ENCODE data around the gene PDZRN4. TPM values are rescaled to one million over a fixed set of nuclear protein-coding genes. Genes with fewer than 3 reads are reported as not detected.

PDZRN4 gene
- total RNA-seq, 1 experiment from 2014 or later, result not detected

- H3K4me1 Mint-ChIP-seq (ENCODE audit: low read depth, unreplicated experiment), result no peaks in the 10 kb centered on the region
- no TSS peak for BruUV-seq (replicated peaks)
- DNase-seq, result no peak
- no peaks in the 10 kb centered on the region for H3K36me3 Mint-ChIP-seq (ENCODE audit: insufficient read depth, unreplicated experiment)
- H3K27me3 Mint-ChIP-seq (ENCODE audit: unreplicated experiment), result no peaks in the 10 kb centered on the region
- intact Hi-C loops (cut with micrococcal nuclease; ENCODE audit: unreplicated experiment), result no loop called here
- no peak overlapping the region for H3K4me3 Mint-ChIP-seq (ENCODE audit: low read depth, unreplicated experiment)
- no peak for TF ChIP-seq CTCF (IDR thresholded peaks at IDR 0.05; ENCODE audit: unreplicated experiment)
- CTCF ChIA-PET, result no interaction called here
- H3K27ac Mint-ChIP-seq (ENCODE audit: unreplicated experiment), result no peak overlapping the region
- no peaks in the 10 kb centered on the region for H3K9me3 Mint-ChIP-seq (ENCODE audit: low read depth, unreplicated experiment)
Observed at GRCh38 chr12:41552588-41552987, 364.5 kb downstream of the PDZRN4 start.

- intact Hi-C loops (cut with micrococcal nuclease; ENCODE audit: unreplicated experiment), result no loop called here
- H3K36me3 Mint-ChIP-seq (ENCODE audit: insufficient read depth, unreplicated experiment), result no peaks in the 10 kb centered on the region
- TF ChIP-seq CTCF (IDR thresholded peaks at IDR 0.05; ENCODE audit: unreplicated experiment), result no peak
- no peak for DNase-seq
- peaks cover 3% of the 10 kb centered on the region for H3K9me3 Mint-ChIP-seq (ENCODE audit: low read depth, unreplicated experiment)
- H3K27ac Mint-ChIP-seq (ENCODE audit: unreplicated experiment), result no peak overlapping the region
- no peaks in the 10 kb centered on the region for H3K4me1 Mint-ChIP-seq (ENCODE audit: low read depth, unreplicated experiment)
- CTCF ChIA-PET, result no interaction called here
- no peaks in the 10 kb centered on the region for H3K27me3 Mint-ChIP-seq (ENCODE audit: unreplicated experiment)
- BruUV-seq (replicated peaks), result no TSS peak
- H3K4me3 Mint-ChIP-seq (ENCODE audit: low read depth, unreplicated experiment), result no peak overlapping the region
Observed at GRCh38 chr12:41556176-41556575, 368.1 kb downstream of the PDZRN4 start.

GRCh38 chr12:41557344-41557743 lies 369.2 kb downstream of the PDZRN4 start:
- TF ChIP-seq CTCF (IDR thresholded peaks at IDR 0.05; ENCODE audit: unreplicated experiment), result no peak
- H3K9me3 Mint-ChIP-seq (ENCODE audit: low read depth, unreplicated experiment), result peaks cover 3% of the 10 kb centered on the region
- no TSS peak for BruUV-seq (replicated peaks)
- no peaks in the 10 kb centered on the region for H3K4me1 Mint-ChIP-seq (ENCODE audit: low read depth, unreplicated experiment)
- no peaks in the 10 kb centered on the region for H3K36me3 Mint-ChIP-seq (ENCODE audit: insufficient read depth, unreplicated experiment)
- H3K27me3 Mint-ChIP-seq (ENCODE audit: unreplicated experiment), result no peaks in the 10 kb centered on the region
- CTCF ChIA-PET, result no interaction called here
- no peak overlapping the region for H3K4me3 Mint-ChIP-seq (ENCODE audit: low read depth, unreplicated experiment)
- DNase-seq, result no peak
- no peak overlapping the region for H3K27ac Mint-ChIP-seq (ENCODE audit: unreplicated experiment)
- intact Hi-C loops (cut with micrococcal nuclease; ENCODE audit: unreplicated experiment), result no loop called here

GRCh38 chr12:41558671-41559070 lies 370.6 kb downstream of the PDZRN4 start:
- Mint-ChIP-seq H3K36me3 (ENCODE audit: insufficient read depth, unreplicated experiment) (no peaks in the 10 kb centered on the region), H3K4me1 (ENCODE audit: low read depth, unreplicated experiment) (no peaks in the 10 kb centered on the region), H3K27ac (ENCODE audit: unreplicated experiment) (no peak overlapping the region), H3K4me3 (ENCODE audit: low read depth, unreplicated experiment) (no peak overlapping the region), H3K27me3 (ENCODE audit: unreplicated experiment) (no peaks in the 10 kb centered on the region), H3K9me3 (ENCODE audit: low read depth, unreplicated experiment) (peaks cover 3% of the 10 kb centered on the region)
- intact Hi-C loops (cut with micrococcal nuclease; ENCODE audit: unreplicated experiment), result no loop called here
- no peak for TF ChIP-seq CTCF (IDR thresholded peaks at IDR 0.05; ENCODE audit: unreplicated experiment)
- CTCF ChIA-PET, result no interaction called here
- no peak for DNase-seq
- no TSS peak for BruUV-seq (replicated peaks)
